GM18517 (cell line): ENCODE data around the gene AP2M1.
"Not testable (repeated sequence)": the region's sequence is repeated elsewhere in the genome, so short reads cannot be mapped to it uniquely, and the experiment has no call there.

Experiments
- ATAC-seq: cut with Tn5 transposase; IDR thresholded peaks from one replicate; pipeline ENCODE4 v1.9.1; 2021; ENCODE audit warnings: mild to moderate bottlenecking, moderate library complexity; ENCODE audit not compliant: unreplicated experiment

AP2M1 gene

GRCh38 chr3:184156522-184156955 is 18.1 kb upstream of the AP2M1 start:
- no peak for ATAC-seq

GRCh38 chr3:184157206-184157605 is 17.4 kb upstream of the AP2M1 start:
- ATAC-seq, result no peak

GRCh38 chr3:184158404-184158803 is 16.3 kb upstream of the AP2M1 start:
- ATAC-seq, result no peak

- ATAC-seq, result no peak
Observed at GRCh38 chr3:184160456-184160855, 14.2 kb upstream of the AP2M1 start.

- not testable (repeated sequence) for ATAC-seq
Observed at GRCh38 chr3:184162571-184163070, 12.0 kb upstream of the AP2M1 start.

- no peak for ATAC-seq
Observed at GRCh38 chr3:184164648-184165330, 9.9 kb upstream of the AP2M1 start.

GRCh38 chr3:184165543-184165942 is 9.1 kb upstream of the AP2M1 start:
- no peak for ATAC-seq

GRCh38 chr3:184166671-184167070 is 8.0 kb upstream of the AP2M1 start:
- no peak for ATAC-seq

GRCh38 chr3:184167786-184168185 is 6.9 kb upstream of the AP2M1 start:
- ATAC-seq, result no peak

- ATAC-seq, result no peak
Observed at GRCh38 chr3:184168363-184169120, 6.1 kb upstream of the AP2M1 start.

GRCh38 chr3:184169896-184170875 is 4.5 kb upstream of the AP2M1 start:
- ATAC-seq, result no peak

- no peak for ATAC-seq
Observed at GRCh38 chr3:184171562-184171961, 3.1 kb upstream of the AP2M1 start.

GRCh38 chr3:184172681-184173373 is 1.8 kb upstream of the AP2M1 start:
- ATAC-seq, result no peak

- ATAC-seq, result no peak
Observed at GRCh38 chr3:184173374-184173722, 1.3 kb upstream of the AP2M1 start.

GRCh38 chr3:184174284-184174645 is 390 bp upstream of the AP2M1 start:
- no peak for ATAC-seq

GRCh38 chr3:184175506-184175905 is 851 bp downstream of the AP2M1 start:
- ATAC-seq, result no peak

GRCh38 chr3:184175981-184176376 is 1.3 kb downstream of the AP2M1 start:
- ATAC-seq, result no peak

- ATAC-seq, result no peak
Observed at GRCh38 chr3:184176377-184177330, 2.0 kb downstream of the AP2M1 start.

- no peak for ATAC-seq
Observed at GRCh38 chr3:184177331-184177731, 2.7 kb downstream of the AP2M1 start.
